Measurements from ENCODE around the gene PERCC1.

The PERCC1 gene

GRCh38 chr16:1394367-1394951, 36.4 kb upstream of the PERCC1 start:
- H3K4me3 ChIP-seq (ENCODE audit: insufficient read depth, low read depth, low read length): no peak overlapping the region
- H3K4me1 ChIP-seq (ENCODE audit: control insufficient read depth, insufficient read depth, low read length): no peaks in the 10 kb centered on the region
- H3K27me3 ChIP-seq (ENCODE audit: control insufficient read depth, insufficient read depth, low read length, poor library complexity, severe bottlenecking): no peaks in the 10 kb centered on the region
- 91% methylated on average over 19 of the region's 19 CpGs for WGBS, 2 experiments
- H3K27ac ChIP-seq (ENCODE audit: insufficient read depth, low read depth, low read length, poor library complexity, severe bottlenecking): no peak overlapping the region
- H3K36me3 ChIP-seq (ENCODE audit: control insufficient read depth, insufficient read depth, low read length): peaks cover 7% of the 10 kb centered on the region
- H3K9me3 ChIP-seq (ENCODE audit: control insufficient read depth, low read length): no peaks in the 10 kb centered on the region

GRCh38 chr16:1395444-1396031, 35.3 kb upstream of the PERCC1 start:
- Histone ChIP-seq H3K9me3 (ENCODE audit: control insufficient read depth, low read length) (no peaks in the 10 kb centered on the region), H3K4me1 (ENCODE audit: control insufficient read depth, insufficient read depth, low read length) (no peaks in the 10 kb centered on the region), H3K36me3 (ENCODE audit: control insufficient read depth, insufficient read depth, low read length) (peaks cover 8% of the 10 kb centered on the region), H3K4me3 (ENCODE audit: insufficient read depth, low read depth, low read length) (no peak overlapping the region), H3K27me3 (ENCODE audit: control insufficient read depth, insufficient read depth, low read length, poor library complexity, severe bottlenecking) (no peaks in the 10 kb centered on the region), H3K27ac (ENCODE audit: insufficient read depth, low read depth, low read length, poor library complexity, severe bottlenecking) (no peak overlapping the region)
- WGBS, 2 experiments: 93 to 95% methylated on average over 22 of the region's 22 CpGs

- Histone ChIP-seq H3K36me3 (ENCODE audit: control insufficient read depth, insufficient read depth, low read length) (peaks cover 20% of the 10 kb centered on the region), H3K27ac (ENCODE audit: insufficient read depth, low read depth, low read length, poor library complexity, severe bottlenecking) (no peak overlapping the region), H3K4me3 (ENCODE audit: insufficient read depth, low read depth, low read length) (no peak overlapping the region), H3K27me3 (ENCODE audit: control insufficient read depth, insufficient read depth, low read length, poor library complexity, severe bottlenecking) (no peaks in the 10 kb centered on the region), H3K9me3 (ENCODE audit: control insufficient read depth, low read length) (no peaks in the 10 kb centered on the region), H3K4me1 (ENCODE audit: control insufficient read depth, insufficient read depth, low read length) (no peaks in the 10 kb centered on the region)
- 95 to 96% methylated on average over 21 of the region's 21 CpGs for WGBS, 2 experiments
Observed at GRCh38 chr16:1397779-1398178, 33.1 kb upstream of the PERCC1 start.

- H3K27me3 ChIP-seq (ENCODE audit: control insufficient read depth, insufficient read depth, low read length, poor library complexity, severe bottlenecking): no peaks in the 10 kb centered on the region
- 94 to 95% methylated on average over 9 of the region's 9 CpGs for WGBS, 2 experiments
- no peaks in the 10 kb centered on the region for H3K9me3 ChIP-seq (ENCODE audit: control insufficient read depth, low read length)
- H3K36me3 ChIP-seq (ENCODE audit: control insufficient read depth, insufficient read depth, low read length): peaks cover 24% of the 10 kb centered on the region
- no peak overlapping the region for H3K4me3 ChIP-seq (ENCODE audit: insufficient read depth, low read depth, low read length)
- H3K27ac ChIP-seq (ENCODE audit: insufficient read depth, low read depth, low read length, poor library complexity, severe bottlenecking): no peak overlapping the region
- no peaks in the 10 kb centered on the region for H3K4me1 ChIP-seq (ENCODE audit: control insufficient read depth, insufficient read depth, low read length)
Observed at GRCh38 chr16:1398351-1398750, 32.5 kb upstream of the PERCC1 start.

- 97% methylated on average over 38 of the region's 38 CpGs for WGBS, 2 experiments
- no peaks in the 10 kb centered on the region for H3K9me3 ChIP-seq (ENCODE audit: control insufficient read depth, low read length)
Observed at GRCh38 chr16:1398826-1399581, 31.9 kb upstream of the PERCC1 start.

GRCh38 chr16:1401061-1401757, 29.7 kb upstream of the PERCC1 start:
- WGBS, 2 experiments: 93 to 94% methylated on average over 29 of the region's 29 CpGs
- Histone ChIP-seq H3K4me3 (ENCODE audit: insufficient read depth, low read depth, low read length) (no peak overlapping the region), H3K4me1 (ENCODE audit: control insufficient read depth, insufficient read depth, low read length) (no peaks in the 10 kb centered on the region), H3K27me3 (ENCODE audit: control insufficient read depth, insufficient read depth, low read length, poor library complexity, severe bottlenecking) (no peaks in the 10 kb centered on the region), H3K27ac (ENCODE audit: insufficient read depth, low read depth, low read length, poor library complexity, severe bottlenecking) (no peak overlapping the region), H3K9me3 (ENCODE audit: control insufficient read depth, low read length) (no peaks in the 10 kb centered on the region), H3K36me3 (ENCODE audit: control insufficient read depth, insufficient read depth, low read length) (peaks cover 24% of the 10 kb centered on the region)

More at GRCh38 chr16:1398826-1399581, 31.9 kb upstream of the PERCC1 start:
- Histone ChIP-seq H3K27me3 (ENCODE audit: control insufficient read depth, insufficient read depth, low read length, poor library complexity, severe bottlenecking) (no peaks in the 10 kb centered on the region), H3K4me1 (ENCODE audit: control insufficient read depth, insufficient read depth, low read length) (no peaks in the 10 kb centered on the region), H3K4me3 (ENCODE audit: insufficient read depth, low read depth, low read length) (no peak overlapping the region), H3K27ac (ENCODE audit: insufficient read depth, low read depth, low read length, poor library complexity, severe bottlenecking) (no peak overlapping the region), H3K36me3 (ENCODE audit: control insufficient read depth, insufficient read depth, low read length) (peaks cover 24% of the 10 kb centered on the region)

- H3K4me1 ChIP-seq (ENCODE audit: control insufficient read depth, insufficient read depth, low read length): no peaks in the 10 kb centered on the region
- no peak overlapping the region for H3K27ac ChIP-seq (ENCODE audit: insufficient read depth, low read depth, low read length, poor library complexity, severe bottlenecking)
- H3K27me3 ChIP-seq (ENCODE audit: control insufficient read depth, insufficient read depth, low read length, poor library complexity, severe bottlenecking): no peaks in the 10 kb centered on the region
- H3K9me3 ChIP-seq (ENCODE audit: control insufficient read depth, low read length): no peaks in the 10 kb centered on the region
- peaks cover 24% of the 10 kb centered on the region for H3K36me3 ChIP-seq (ENCODE audit: control insufficient read depth, insufficient read depth, low read length)
- no peak overlapping the region for H3K4me3 ChIP-seq (ENCODE audit: insufficient read depth, low read depth, low read length)
- WGBS, 2 experiments: 93 to 96% methylated on average over 13 of the region's 13 CpGs
Observed at GRCh38 chr16:1401758-1402154, 29.1 kb upstream of the PERCC1 start.

- Histone ChIP-seq H3K36me3 (ENCODE audit: control insufficient read depth, insufficient read depth, low read length) (peaks cover 24% of the 10 kb centered on the region), H3K27ac (ENCODE audit: insufficient read depth, low read depth, low read length, poor library complexity, severe bottlenecking) (no peak overlapping the region), H3K27me3 (ENCODE audit: control insufficient read depth, insufficient read depth, low read length, poor library complexity, severe bottlenecking) (no peaks in the 10 kb centered on the region), H3K4me3 (ENCODE audit: insufficient read depth, low read depth, low read length) (no peak overlapping the region), H3K9me3 (ENCODE audit: control insufficient read depth, low read length) (no peaks in the 10 kb centered on the region), H3K4me1 (ENCODE audit: control insufficient read depth, insufficient read depth, low read length) (no peaks in the 10 kb centered on the region)
- WGBS, 2 experiments: 96% methylated on average over 22 of the region's 22 CpGs
Observed at GRCh38 chr16:1403036-1403435, 27.8 kb upstream of the PERCC1 start.

GRCh38 chr16:1403733-1404132, 27.1 kb upstream of the PERCC1 start:
- Histone ChIP-seq H3K27ac (ENCODE audit: insufficient read depth, low read depth, low read length, poor library complexity, severe bottlenecking) (no peak overlapping the region), H3K4me1 (ENCODE audit: control insufficient read depth, insufficient read depth, low read length) (no peaks in the 10 kb centered on the region), H3K27me3 (ENCODE audit: control insufficient read depth, insufficient read depth, low read length, poor library complexity, severe bottlenecking) (no peaks in the 10 kb centered on the region), H3K4me3 (ENCODE audit: insufficient read depth, low read depth, low read length) (no peak overlapping the region), H3K9me3 (ENCODE audit: control insufficient read depth, low read length) (no peaks in the 10 kb centered on the region), H3K36me3 (ENCODE audit: control insufficient read depth, insufficient read depth, low read length) (peaks cover 24% of the 10 kb centered on the region)
- 92 to 93% methylated on average over 14 of the region's 14 CpGs for WGBS, 2 experiments

- 60% methylated on average over 11 of the region's 11 CpGs for WGBS, 2 experiments
- peaks cover 4% of the 10 kb centered on the region for H3K36me3 ChIP-seq (ENCODE audit: control insufficient read depth, insufficient read depth, low read length)
- H3K27ac ChIP-seq (ENCODE audit: insufficient read depth, low read depth, low read length, poor library complexity, severe bottlenecking): peak overlapping the region; percentile 71
- H3K9me3 ChIP-seq (ENCODE audit: control insufficient read depth, low read length): no peaks in the 10 kb centered on the region
- H3K27me3 ChIP-seq (ENCODE audit: control insufficient read depth, insufficient read depth, low read length, poor library complexity, severe bottlenecking): no peaks in the 10 kb centered on the region
- H3K4me1 ChIP-seq (ENCODE audit: control insufficient read depth, insufficient read depth, low read length): no peaks in the 10 kb centered on the region
- peak overlapping the region; percentile 11 for H3K4me3 ChIP-seq (ENCODE audit: insufficient read depth, low read depth, low read length)
Observed at GRCh38 chr16:1407753-1408152, 23.1 kb upstream of the PERCC1 start.

Measured in ectodermal cell (in vitro differentiated cells).